Ovary (tissue), 3 donors: Measurements from ENCODE around the gene CFAP68.

ENCODE experiments used
- CTCF ChIP-seq, 3 donors: fragments of 450-650 bp in 2 of 3; fragments of 200-600 bp in 1 of 3; IDR thresholded peaks; one replicate each; pipeline versions ENCODE4 v1.5.1 to v1.8.0; 2016 to 2022; ENCODE audit warnings: antibody characterized with exemption in 3 of 3, mild to moderate bottlenecking in 1 of 3
- EP300 ChIP-seq: sonication (generic); formaldehyde crosslinking; IDR thresholded peaks from one replicate; pipeline ENCODE4 v1.6.1; 2017; ENCODE audit warnings: antibody characterized with exemption
- POLR2A ChIP-seq: fragments of 450-650 bp; IDR thresholded peaks from one replicate; pipeline ENCODE4 v1.6.1; 2017; ENCODE audit warnings: antibody characterized with exemption, mild to moderate bottlenecking, moderate library complexity
- donor health status: DM: no; HTN: no; CAD: no.

- TF ChIP-seq CTCF (IDR thresholded peaks at IDR 0.05) (no peak), POLR2A (no peak), EP300 (no peak)
Observed at GRCh38 chr11:111913031-111913861, 33.9 kb downstream of the CFAP68 start.
